Left renal pelvis (tissue), 4 donors: Measurements from ENCODE around the gene DCDC2. TPM values are rescaled to one million over a fixed set of nuclear protein-coding genes. Genes with fewer than 3 reads are reported as not detected.

ENCODE experiments used
- polyA plus RNA-seq, 4 donors: library from polyadenylated mRNA; unstranded; fragments of 120-200 nt; gene quantifications; one replicate each; pipeline ENCODE4 v1.2.1, GENCODE V29; 2013; ENCODE audit not compliant: insufficient read length in 4 of 4

Gene DCDC2
- polyA plus RNA-seq, 4 donors: 1.6 to 133 (median 114) TPM

Other genes with a start within 250 kb of the DCDC2 start
- gene NRSN1, start 231.8 kb downstream of the DCDC2 start, polyA plus RNA-seq: 1 to 10 TPM in 3 of 4 donors, under 1 TPM in 1; 0.39 to 2.9 (median 1.2) TPM
- gene MRS2, start 44.9 kb upstream of the DCDC2 start, polyA plus RNA-seq: 10 to 100 TPM; 21.8 to 52.0 (median 43.3) TPM
- 1 to 10 TPM; 2.6 to 6.6 (median 4.1) TPM for gene GPLD1, start 131.5 kb upstream of the DCDC2 start, polyA plus RNA-seq
- 10 to 100 TPM; 15.8 to 31.6 (median 29.2) TPM for gene ALDH5A1, start 136.9 kb upstream of the DCDC2 start, polyA plus RNA-seq